NOMO-1 treated with DMSO at 0.1 percent for 48 hours (cell line): Measurements from ENCODE around the gene GOLIM4.
"Not testable (repeated sequence)": the region's sequence is repeated elsewhere in the genome, so short reads cannot be mapped to it uniquely, and the experiment has no call there.

Experiments used
- DNase-seq: peaks from one replicate; lab custom pipeline; 2025; ENCODE audit not compliant: unreplicated experiment; lab: John Stamatoyannopoulos, UW

The GOLIM4 gene

GRCh38 chr3:168073842-168074605, 21.7 kb downstream of the GOLIM4 start:
- DNase-seq: no peak

GRCh38 chr3:168072323-168072650, 23.4 kb downstream of the GOLIM4 start:
- no peak for DNase-seq

GRCh38 chr3:168071591-168072322, 24.0 kb downstream of the GOLIM4 start:
- DNase-seq: no peak

DNA sequence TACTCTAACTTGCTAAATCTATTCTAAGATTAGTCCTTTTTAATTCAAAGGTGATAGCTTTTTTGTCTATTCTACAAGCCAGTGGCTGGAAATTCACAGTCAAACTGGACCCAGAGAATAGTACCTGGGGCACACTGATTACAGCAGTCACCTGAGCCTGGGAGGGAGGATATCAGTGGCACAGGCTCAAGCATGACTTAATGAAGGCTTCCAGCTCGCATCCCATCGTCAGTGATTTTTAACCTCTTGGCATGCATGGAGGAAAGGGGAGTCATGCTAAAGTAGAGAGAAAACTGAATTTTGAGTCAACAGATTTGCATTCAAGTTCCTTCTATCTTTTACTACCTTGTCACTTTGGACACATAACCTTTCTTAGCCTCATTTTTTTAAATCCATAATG, 24.8 kb downstream of the GOLIM4 start:
- DNase-seq: no peak

DNA sequence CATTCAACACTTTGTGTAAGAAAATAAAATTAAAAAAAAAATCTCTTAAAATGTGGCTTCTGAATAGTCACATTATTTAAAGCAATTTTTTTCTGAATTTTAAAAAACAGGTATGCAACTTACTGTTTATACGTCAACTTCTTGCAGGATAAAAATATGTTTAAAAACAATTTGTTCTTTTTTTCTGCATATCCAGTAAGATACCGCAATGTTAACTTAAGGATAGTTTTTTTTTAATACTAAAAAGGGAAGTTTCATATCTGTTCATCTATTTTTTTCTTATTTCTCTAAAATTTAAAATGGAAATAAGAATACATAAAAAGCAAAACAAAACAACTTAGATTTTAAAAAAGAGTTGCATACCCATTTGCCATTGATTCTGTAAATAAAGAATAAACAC, 27.4 kb downstream of the GOLIM4 start:
- DNase-seq: no peak

GRCh38 chr3:168066882-168067281, 28.8 kb downstream of the GOLIM4 start:
- no peak for DNase-seq

DNA sequence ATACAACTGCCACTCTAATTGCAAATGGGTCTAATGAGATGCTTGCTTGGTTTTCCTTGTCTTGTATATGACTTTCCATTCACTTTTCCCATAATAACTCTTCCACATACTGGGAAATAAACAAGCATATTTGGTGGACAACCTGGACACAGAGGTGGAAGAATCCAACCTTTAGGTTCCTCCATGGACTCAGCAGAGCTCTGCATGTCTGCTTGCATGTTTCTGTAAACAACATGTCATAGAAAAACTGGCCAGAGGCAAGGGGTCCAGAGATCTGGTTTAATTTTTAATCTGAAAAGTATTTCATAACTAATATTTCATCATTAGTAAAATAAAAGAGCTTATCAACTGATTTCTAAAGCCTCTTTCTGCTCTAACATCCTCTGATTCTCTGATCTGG, 30.2 kb downstream of the GOLIM4 start:
- no peak for DNase-seq

DNA sequence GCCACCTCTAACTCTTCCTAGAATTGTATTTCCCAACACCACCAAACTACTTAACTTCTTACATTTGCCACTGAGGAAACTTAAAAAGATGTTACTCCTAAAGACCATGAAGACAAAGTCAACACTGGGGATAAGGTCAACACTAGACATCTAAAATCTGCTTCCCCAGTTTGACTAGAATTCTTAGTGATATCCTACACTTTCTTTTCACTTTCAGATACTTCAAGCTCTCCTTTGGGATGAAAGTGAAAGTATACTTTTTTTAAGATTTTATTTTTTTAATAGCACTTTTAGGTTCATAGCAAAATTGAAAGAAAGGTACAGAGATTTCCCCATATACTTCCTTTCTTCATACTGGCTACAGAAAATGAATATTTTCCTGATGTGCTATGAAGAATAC, 32.6 kb downstream of the GOLIM4 start:
- DNase-seq: no peak

- DNase-seq: no peak
Measured at GRCh38 chr3:168062679-168063078, 33.0 kb downstream of the GOLIM4 start.

DNA sequence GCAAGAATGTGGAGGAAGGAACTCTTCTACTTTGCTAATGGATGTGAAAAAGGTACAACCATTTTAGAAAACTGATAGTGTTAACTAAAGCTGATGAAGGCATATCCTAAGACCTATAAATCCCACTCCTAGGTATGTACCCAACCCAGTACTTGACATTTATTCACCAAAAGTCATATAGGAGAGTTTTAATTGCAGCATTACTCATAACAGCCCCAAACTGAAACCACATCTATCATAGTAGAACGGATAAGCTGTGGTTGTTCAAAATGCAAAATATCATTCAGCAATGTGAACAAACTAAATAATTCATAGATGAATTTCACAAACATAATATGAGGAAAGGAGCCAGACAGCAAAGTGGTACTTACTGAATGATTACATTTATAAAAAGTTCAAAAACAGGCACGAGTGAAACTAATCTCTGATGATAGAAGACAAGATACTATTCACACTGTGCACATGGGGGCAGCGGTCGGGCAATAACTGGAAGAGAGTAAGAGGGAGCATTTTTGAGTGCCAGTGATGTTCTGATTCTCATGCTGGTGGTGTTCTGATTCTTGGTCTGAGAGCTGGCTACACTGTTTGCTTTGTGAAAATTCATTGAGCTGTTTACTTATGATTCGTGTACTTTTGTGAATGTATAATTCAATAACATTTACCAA, 34.3 kb downstream of the GOLIM4 start:
- DNase-seq: no peak

- DNase-seq: no peak
Measured at GRCh38 chr3:168060317-168060716, 35.4 kb downstream of the GOLIM4 start.

DNA sequence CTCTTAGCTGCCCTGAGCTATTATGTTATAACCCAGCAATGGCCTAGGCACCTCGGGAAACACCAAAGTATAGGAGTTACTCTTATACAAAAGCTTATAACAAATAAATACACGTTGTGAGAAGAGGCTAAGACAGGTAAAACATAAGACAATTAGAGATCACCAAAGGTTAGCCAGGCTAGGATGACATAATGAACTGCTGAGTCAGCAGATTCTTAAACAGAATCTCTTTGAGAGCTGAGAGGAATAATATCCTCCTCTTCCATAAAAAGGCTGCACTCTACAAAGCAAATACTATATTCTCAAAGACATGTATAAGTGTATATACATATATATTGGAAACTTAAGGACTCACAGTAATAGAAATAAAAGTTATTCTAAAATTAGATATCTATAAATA, 37.2 kb downstream of the GOLIM4 start:
- no peak for DNase-seq

DNA sequence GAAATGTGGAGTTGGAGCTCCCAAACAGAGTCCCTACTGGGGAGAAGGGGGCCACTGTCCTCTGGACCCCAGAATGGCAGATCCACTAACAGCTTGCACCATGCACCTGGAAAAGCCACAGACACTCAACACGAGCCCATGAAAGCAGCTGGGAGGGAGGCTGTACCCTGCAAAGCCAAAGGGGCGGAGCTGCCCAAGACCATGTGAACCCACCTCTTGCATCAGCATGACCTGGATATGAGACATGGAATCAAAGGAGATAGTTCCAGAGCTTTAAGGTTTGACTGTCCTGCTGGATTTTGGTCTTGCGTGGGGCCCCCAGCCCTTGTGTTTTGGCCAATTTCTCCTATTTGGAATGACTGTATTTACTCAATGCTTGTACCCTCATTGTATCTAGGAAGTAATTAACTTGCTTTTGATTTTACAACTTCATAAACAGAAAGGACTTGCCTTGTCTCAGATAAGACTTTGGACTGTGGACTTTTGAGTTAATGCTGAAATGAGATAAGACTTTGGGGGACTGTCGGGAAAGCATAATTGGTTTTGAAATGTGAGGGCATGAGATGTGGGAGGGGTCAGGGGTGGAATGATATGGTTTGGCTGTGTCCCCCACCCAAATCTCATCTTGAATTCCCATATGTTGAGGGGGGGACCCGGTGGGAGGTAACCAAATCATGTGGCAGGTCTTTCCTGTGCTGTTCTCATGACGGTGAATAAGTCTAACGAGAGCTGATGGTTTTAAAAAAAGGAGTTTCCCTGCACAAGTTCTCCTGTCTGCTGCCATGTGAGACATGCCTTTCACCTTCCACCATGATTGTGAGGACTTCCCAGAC, 39.1 kb downstream of the GOLIM4 start:
- not testable (repeated sequence) for DNase-seq

GRCh38 chr3:168054447-168054846, 41.3 kb downstream of the GOLIM4 start:
- DNase-seq: no peak

GRCh38 chr3:168053115-168053514, 42.6 kb downstream of the GOLIM4 start:
- no peak for DNase-seq

DNA sequence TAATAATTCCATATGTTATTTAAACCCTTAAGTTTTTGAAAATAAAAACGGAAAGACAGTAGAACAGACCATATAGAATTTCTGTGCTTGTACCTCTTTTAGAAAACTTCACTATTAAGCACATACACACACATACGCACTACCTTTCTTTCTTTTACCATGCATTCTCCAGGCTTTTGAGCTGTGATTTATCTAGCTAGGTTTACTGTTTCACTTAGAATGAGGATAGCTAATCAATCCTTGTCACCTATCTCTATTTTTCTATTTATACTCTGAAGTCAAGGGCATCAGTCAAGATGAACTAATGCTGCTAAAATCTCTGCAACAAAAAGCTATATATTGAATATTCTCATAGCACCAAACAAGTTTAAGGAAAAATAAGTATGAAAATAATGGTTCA, 43.2 kb downstream of the GOLIM4 start:
- DNase-seq: no peak

DNA sequence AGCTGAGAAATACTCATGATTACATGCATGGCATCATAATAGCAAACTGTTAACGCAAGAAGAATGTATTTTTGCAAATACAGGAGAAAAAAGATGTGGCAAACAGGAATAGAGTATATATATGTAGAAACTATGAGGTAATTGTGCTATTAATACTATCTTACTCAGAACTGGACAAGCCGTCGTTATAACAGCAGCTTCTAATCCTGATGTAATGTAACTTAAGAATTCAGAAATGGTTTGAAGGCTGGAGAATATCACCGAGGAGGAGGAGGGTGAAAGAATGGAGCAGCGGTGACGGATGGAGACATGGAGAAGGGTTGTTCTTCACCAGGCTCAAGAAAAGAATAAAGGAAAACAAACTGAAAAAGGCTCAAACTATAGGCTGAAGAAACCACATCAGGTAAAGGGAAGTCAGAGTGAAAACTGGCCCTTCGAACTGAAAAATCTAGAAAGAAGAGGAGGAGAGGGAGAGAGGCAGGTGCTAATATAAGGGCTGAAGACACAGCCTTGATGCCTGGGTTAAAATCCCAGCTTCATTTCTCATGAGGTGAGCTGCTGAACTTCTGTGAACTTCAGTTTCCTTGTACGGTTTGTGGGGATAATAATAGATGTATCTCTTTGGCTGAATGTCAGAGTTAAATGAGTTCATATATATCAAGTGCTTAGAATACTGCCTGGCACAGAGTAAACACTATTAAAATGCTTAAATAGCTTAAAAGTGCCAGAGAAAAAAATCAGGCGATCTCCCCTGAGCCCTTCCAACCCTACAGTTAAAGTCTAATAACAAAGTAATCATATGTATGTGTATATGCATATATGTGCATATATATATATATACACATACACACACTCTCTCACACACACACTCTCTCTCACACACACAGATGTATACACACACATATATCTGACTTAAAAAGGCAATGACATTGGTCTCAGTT, 43.9 kb downstream of the GOLIM4 start:
- DNase-seq: peak; percentile 20

- DNase-seq: no peak
Measured at GRCh38 chr3:168051070-168051469, 44.7 kb downstream of the GOLIM4 start.

DNA sequence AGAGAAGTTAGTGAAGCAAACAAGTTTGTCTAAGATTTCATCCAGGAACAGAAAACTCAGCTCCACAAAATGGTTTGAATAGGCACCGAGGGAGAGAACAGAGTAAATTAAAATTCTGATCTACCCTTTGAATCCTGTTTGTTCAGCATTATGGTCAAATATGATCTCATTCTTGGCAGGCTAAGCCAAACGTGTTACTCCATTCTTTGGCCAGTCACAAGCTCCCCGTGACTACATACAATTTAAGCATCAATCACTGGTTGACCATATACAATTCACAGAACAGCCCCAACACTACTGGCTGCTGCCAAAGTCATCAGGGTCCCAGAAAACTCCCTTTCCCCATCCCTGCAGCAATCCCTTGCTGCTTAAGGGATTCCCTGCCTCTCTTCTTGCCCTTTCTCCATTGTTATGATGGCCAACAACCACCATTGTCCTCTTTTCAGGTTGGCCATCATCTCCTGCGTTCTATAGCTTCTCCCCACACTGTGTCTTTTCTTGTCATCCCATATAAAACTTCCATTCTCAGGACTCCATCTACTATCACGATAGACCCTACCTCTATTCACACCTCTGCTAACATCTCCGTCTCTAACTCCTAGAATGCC, 46.3 kb downstream of the GOLIM4 start:
- no peak for DNase-seq
